Endothelial cell of umbilical vein (primary cell): ENCODE data around the gene PFDN5.

ENCODE experiments used
- EZH2 ChIP-seq: IDR thresholded peaks from 2 replicates; pipeline ENCODE4 v1.6.1; 2012; ENCODE audit warnings: borderline replicate concordance, low read depth, mild to moderate bottlenecking, moderate library complexity, low read length, inconsistent platforms; ENCODE audit not compliant: severe bottlenecking
- FOS ChIP-seq: IDR thresholded peaks from 2 replicates; pipeline ENCODE4 v1.6.1; 2011; ENCODE audit warnings: mild to moderate bottlenecking, low read length, moderate library complexity, borderline replicate concordance; ENCODE audit not compliant: insufficient read depth
- GATA2 ChIP-seq: IDR thresholded peaks from 2 replicates; pipeline ENCODE4 v1.7.0; 2011; ENCODE audit warnings: low read depth, mild to moderate bottlenecking, moderate library complexity, mixed read lengths, low read length; ENCODE audit not compliant: insufficient read length, insufficient read depth
- JUN ChIP-seq: IDR thresholded peaks from 2 replicates; pipeline ENCODE4 v1.6.1; 2011; ENCODE audit warnings: borderline replicate concordance, low read depth; ENCODE audit not compliant: insufficient read length, insufficient read depth
- MAX ChIP-seq: IDR thresholded peaks from 2 replicates; pipeline ENCODE4 v1.6.1; 2011; ENCODE audit not compliant: insufficient read depth, insufficient read length
- MYC ChIP-seq: IDR thresholded peaks from one replicate; pipeline ENCODE4 v1.6.1; 2011; ENCODE audit warnings: mild to moderate bottlenecking, low read depth, low read length
- POLR2A ChIP-seq: IDR thresholded peaks from 2 replicates; pipeline ENCODE4 v1.6.1; 2012; ENCODE audit warnings: low read depth, mild to moderate bottlenecking, control low read depth, low read length
- POLR2AphosphoS5 ChIP-seq: IDR thresholded peaks from 2 replicates; pipeline ENCODE4 v1.6.1; 2012; ENCODE audit warnings: low read depth, mild to moderate bottlenecking, control low read depth, low read length, moderate library complexity; ENCODE audit not compliant: insufficient read depth
- TF ChIP-seq, protein P1 (sequence below), 2 donors: IDR thresholded peaks; 1 replicate in 1 of 2; 2 replicates in 1 of 2; pipeline ENCODE4 v1.5.1; 2011; ENCODE audit warnings: low read length in 2 of 2, mild to moderate bottlenecking in 2 of 2, moderate library complexity in 2 of 2, control low read depth in 1 of 2, inconsistent platforms in 1 of 2, low read depth in 1 of 2; ENCODE audit not compliant: insufficient read depth in 1 of 2; ENCODE audit errors: extremely low read depth in 1 of 2

DNA sequence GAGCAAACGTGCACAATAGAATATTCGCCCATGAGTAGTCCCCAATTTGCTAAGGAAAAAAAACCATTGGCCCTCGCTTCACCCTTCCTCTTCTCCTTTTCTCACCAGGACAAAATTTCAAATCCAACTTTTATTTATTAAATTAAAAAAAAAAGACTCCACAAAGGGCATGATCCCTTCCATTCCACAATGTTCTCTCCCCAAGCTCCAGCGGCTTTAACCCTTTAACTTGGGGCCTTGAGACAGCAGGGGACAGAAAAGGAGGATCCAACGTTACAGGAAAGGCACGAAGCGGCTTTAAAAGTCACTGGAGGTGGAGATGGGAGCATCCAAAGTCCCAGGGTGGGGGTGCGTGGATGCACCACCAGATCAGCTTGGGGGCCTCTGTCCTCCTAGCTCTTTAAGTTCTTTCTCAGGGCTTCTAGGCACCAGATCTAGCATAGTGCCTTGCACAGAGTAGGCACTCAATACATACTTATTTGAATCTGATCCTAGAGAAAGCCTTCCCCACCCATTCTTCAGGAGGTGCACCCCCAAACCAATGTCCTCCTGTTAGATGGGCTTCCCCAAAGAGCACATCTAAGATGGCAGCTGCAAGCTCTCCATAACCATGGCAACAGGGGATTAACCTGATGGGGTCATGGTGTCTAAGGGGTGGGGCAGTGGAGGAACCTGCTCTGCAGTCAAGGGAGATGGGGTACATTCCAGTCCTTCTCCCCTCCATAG lies 31.3 kb downstream of the PFDN5 start:
- TF ChIP-seq, protein P1, sequence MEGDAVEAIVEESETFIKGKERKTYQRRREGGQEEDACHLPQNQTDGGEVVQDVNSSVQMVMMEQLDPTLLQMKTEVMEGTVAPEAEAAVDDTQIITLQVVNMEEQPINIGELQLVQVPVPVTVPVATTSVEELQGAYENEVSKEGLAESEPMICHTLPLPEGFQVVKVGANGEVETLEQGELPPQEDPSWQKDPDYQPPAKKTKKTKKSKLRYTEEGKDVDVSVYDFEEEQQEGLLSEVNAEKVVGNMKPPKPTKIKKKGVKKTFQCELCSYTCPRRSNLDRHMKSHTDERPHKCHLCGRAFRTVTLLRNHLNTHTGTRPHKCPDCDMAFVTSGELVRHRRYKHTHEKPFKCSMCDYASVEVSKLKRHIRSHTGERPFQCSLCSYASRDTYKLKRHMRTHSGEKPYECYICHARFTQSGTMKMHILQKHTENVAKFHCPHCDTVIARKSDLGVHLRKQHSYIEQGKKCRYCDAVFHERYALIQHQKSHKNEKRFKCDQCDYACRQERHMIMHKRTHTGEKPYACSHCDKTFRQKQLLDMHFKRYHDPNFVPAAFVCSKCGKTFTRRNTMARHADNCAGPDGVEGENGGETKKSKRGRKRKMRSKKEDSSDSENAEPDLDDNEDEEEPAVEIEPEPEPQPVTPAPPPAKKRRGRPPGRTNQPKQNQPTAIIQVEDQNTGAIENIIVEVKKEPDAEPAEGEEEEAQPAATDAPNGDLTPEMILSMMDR (IDR thresholded peaks at IDR 0.05; ENCODE audit: extremely low read depth in 1 of 2, insufficient read depth in 1 of 2, low read depth in 1 of 2, low read length in 2 of 2): no peak
- TF ChIP-seq POLR2AphosphoS5 (no peak), POLR2A (no peak), EZH2 (no peak), GATA2 (no peak), MAX (no peak), FOS (no peak), MYC (no peak), JUN (no peak)
